ENCODE results near the gene PAGE4. TPM values are rescaled to one million over a fixed set of nuclear protein-coding genes. Genes with fewer than 3 reads are reported as not detected.

PAGE4 gene
- total and polyA plus RNA-seq, 2 of the 13 experiments (the other 11 are each of a cell fraction or from before 2014, with no cell fraction given), result 1.1 TPM; not detected in 1

DNA sequence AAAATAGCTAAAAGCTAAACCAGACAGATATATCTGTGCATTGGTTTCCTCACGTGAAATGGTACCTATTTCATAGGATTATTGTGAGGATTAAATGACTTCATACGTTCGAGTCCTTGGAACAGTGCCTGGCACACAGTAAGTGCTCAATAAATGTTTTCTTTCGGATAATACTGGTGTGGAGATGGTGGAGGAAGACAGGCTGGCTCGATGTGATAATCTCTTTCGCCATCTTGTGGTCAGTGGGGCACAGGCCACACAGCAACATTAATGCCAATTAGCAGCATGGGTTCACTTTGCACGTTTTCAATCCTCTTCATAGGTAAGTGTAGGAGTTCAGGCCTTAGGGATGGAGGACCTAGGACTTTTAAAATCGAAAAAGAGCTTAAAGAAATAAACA is 9.3 kb downstream of the PAGE4 start (continued):
- TF ChIP-seq, protein P1, sequence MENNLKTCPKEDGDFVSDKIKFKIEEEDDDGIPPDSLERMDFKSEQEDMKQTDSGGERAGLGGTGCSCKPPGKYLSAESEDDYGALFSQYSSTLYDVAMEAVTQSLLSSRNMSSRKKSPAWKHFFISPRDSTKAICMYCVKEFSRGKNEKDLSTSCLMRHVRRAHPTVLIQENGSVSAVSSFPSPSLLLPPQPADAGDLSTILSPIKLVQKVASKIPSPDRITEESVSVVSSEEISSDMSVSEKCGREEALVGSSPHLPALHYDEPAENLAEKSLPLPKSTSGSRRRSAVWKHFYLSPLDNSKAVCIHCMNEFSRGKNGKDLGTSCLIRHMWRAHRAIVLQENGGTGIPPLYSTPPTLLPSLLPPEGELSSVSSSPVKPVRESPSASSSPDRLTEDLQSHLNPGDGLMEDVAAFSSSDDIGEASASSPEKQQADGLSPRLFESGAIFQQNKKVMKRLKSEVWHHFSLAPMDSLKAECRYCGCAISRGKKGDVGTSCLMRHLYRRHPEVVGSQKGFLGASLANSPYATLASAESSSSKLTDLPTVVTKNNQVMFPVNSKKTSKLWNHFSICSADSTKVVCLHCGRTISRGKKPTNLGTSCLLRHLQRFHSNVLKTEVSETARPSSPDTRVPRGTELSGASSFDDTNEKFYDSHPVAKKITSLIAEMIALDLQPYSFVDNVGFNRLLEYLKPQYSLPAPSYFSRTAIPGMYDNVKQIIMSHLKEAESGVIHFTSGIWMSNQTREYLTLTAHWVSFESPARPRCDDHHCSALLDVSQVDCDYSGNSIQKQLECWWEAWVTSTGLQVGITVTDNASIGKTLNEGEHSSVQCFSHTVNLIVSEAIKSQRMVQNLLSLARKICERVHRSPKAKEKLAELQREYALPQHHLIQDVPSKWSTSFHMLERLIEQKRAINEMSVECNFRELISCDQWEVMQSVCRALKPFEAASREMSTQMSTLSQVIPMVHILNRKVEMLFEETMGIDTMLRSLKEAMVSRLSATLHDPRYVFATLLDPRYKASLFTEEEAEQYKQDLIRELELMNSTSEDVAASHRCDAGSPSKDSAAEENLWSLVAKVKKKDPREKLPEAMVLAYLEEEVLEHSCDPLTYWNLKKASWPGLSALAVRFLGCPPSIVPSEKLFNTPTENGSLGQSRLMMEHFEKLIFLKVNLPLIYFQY (CRISPR knock-in tag; IDR thresholded peaks at IDR 0.05; ENCODE audit: borderline replicate concordance), result no peak
- TF ChIP-seq, protein P2, sequence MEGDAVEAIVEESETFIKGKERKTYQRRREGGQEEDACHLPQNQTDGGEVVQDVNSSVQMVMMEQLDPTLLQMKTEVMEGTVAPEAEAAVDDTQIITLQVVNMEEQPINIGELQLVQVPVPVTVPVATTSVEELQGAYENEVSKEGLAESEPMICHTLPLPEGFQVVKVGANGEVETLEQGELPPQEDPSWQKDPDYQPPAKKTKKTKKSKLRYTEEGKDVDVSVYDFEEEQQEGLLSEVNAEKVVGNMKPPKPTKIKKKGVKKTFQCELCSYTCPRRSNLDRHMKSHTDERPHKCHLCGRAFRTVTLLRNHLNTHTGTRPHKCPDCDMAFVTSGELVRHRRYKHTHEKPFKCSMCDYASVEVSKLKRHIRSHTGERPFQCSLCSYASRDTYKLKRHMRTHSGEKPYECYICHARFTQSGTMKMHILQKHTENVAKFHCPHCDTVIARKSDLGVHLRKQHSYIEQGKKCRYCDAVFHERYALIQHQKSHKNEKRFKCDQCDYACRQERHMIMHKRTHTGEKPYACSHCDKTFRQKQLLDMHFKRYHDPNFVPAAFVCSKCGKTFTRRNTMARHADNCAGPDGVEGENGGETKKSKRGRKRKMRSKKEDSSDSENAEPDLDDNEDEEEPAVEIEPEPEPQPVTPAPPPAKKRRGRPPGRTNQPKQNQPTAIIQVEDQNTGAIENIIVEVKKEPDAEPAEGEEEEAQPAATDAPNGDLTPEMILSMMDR (CRISPR knock-in tag; IDR thresholded peaks at IDR 0.05), result peak; percentile 86
- TF ChIP-seq SMC3 (IDR thresholded peaks at IDR 0.05; ENCODE audit: low read length) (peak; percentile 92), HNRNPK (IDR thresholded peaks at IDR 0.05; ENCODE audit: low read depth, low read length, poor library complexity, severe bottlenecking) (no peak), ZKSCAN8 (CRISPR knock-in tag; IDR thresholded peaks at IDR 0.05; ENCODE audit: borderline replicate concordance) (peak; percentile 98), RFXAP (CRISPR knock-in tag; IDR thresholded peaks at IDR 0.05; ENCODE audit: borderline replicate concordance) (no peak), MYNN (CRISPR knock-in tag; IDR thresholded peaks at IDR 0.05; ENCODE audit: low read depth) (no peak)
